ENCODE data around the gene FNDC11. TPM values are rescaled to one million over a fixed set of nuclear protein-coding genes. Genes with fewer than 3 reads are reported as not detected.

Gene FNDC11
- total RNA-seq, 6 experiments from 2014 or later: not detected

GRCh38 chr20:63580796-63581461 is 27.0 kb downstream of the FNDC11 start:
- Mint-ChIP-seq H3K9me3 (no peaks in the 10 kb centered on the region), H3K27ac (no peak overlapping the region), H3K36me3 (ENCODE audit: low read depth) (no peaks in the 10 kb centered on the region), H3K27me3 (ENCODE audit: insufficient read depth) (peaks cover 15% of the 10 kb centered on the region; the same call in 1 of the 2 replicates), H3K4me3 (no peak overlapping the region), H3K4me1 (ENCODE audit: low read depth) (peaks cover 7% of the 10 kb centered on the region)
- DNase-seq: peak; percentile 28
- TF ChIP-seq CTCF (IDR thresholded peaks at IDR 0.05): peak; percentile 61

- Mint-ChIP-seq H3K36me3 (ENCODE audit: low read depth) (peaks cover 5% of the 10 kb centered on the region; the same call in 1 of the 2 replicates), H3K27ac (no peak overlapping the region), H3K4me1 (ENCODE audit: low read depth) (no peaks in the 10 kb centered on the region), H3K9me3 (no peaks in the 10 kb centered on the region), H3K4me3 (no peak overlapping the region), H3K27me3 (ENCODE audit: insufficient read depth) (peaks cover 15% of the 10 kb centered on the region; the same call in 1 of the 2 replicates)
- no peak for TF ChIP-seq CTCF (IDR thresholded peaks at IDR 0.05)
- no peak for DNase-seq
These were observed 28.6 kb downstream of the FNDC11 start for GRCh38 chr20:63582382-63583063.

- no peaks in the 10 kb centered on the region for H3K9me3 Mint-ChIP-seq
- DNase-seq: no peak
- no peak for TF ChIP-seq CTCF (IDR thresholded peaks at IDR 0.05)
- H3K4me3 Mint-ChIP-seq: no peak overlapping the region
- H3K4me1 Mint-ChIP-seq (ENCODE audit: low read depth): no peaks in the 10 kb centered on the region
- no peak overlapping the region for H3K27ac Mint-ChIP-seq
- H3K36me3 Mint-ChIP-seq (ENCODE audit: low read depth): peaks cover 5% of the 10 kb centered on the region
- H3K27me3 Mint-ChIP-seq (ENCODE audit: insufficient read depth): peaks cover 6% of the 10 kb centered on the region
These were observed 31.9 kb downstream of the FNDC11 start for GRCh38 chr20:63585616-63586565.

GRCh38 chr20:63586797-63587196 is 32.8 kb downstream of the FNDC11 start:
- Mint-ChIP-seq H3K27me3 (ENCODE audit: insufficient read depth) (peaks cover 6% of the 10 kb centered on the region), H3K9me3 (no peaks in the 10 kb centered on the region), H3K4me3 (no peak overlapping the region), H3K27ac (no peak overlapping the region), H3K36me3 (ENCODE audit: low read depth) (peaks cover 9% of the 10 kb centered on the region), H3K4me1 (ENCODE audit: low read depth) (no peaks in the 10 kb centered on the region)
- no peak for DNase-seq
- no peak for TF ChIP-seq CTCF (IDR thresholded peaks at IDR 0.05)

GRCh38 chr20:63587256-63587655 is 33.3 kb downstream of the FNDC11 start:
- H3K27me3 Mint-ChIP-seq (ENCODE audit: insufficient read depth): peaks cover 4% of the 10 kb centered on the region
- H3K9me3 Mint-ChIP-seq: no peaks in the 10 kb centered on the region
- no peak overlapping the region for H3K27ac Mint-ChIP-seq
- no peak for DNase-seq
- H3K36me3 Mint-ChIP-seq (ENCODE audit: low read depth): peaks cover 9% of the 10 kb centered on the region
- no peaks in the 10 kb centered on the region for H3K4me1 Mint-ChIP-seq (ENCODE audit: low read depth)
- H3K4me3 Mint-ChIP-seq: no peak overlapping the region
- no peak for TF ChIP-seq CTCF (IDR thresholded peaks at IDR 0.05)

All from HFFc6 (cell line).